ENCODE measurements around the gene TRIM65. TPM values are rescaled to one million over a fixed set of nuclear protein-coding genes. Genes with fewer than 3 reads are reported as not detected.
A peak's percentile ranks its signal among the peaks of the same experiment; 100 is the strongest.

TRIM65 gene
- total RNA-seq, 1 experiment from 2014 or later: 21.1 TPM

DNA sequence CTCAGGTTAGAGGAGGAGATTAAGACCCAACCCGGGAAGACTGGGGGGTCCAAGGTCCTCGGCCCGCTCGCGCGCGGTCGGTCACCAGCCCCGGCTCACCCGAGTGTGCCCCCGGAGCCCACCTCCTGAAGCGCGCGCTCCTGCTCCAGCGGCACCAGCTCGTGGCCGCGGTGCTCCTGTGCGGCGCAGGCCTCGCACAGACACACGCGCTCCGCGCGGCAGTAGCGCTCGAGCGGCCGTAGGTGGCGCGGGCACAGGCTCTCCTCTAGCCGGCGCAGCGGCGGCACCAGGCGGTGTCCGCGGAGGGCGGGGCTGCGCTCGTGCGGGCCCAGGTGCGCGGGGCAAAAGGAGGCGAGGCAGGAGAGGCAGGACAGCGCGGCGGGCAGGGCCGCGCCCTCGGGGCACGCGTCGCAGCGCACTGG, 19.0 kb downstream of the TRIM65 start:
- intact Hi-C loops (cut with micrococcal nuclease; ENCODE audit: unreplicated experiment): loop anchor here (1.0 to 2.0 kb wide), 2 partner anchors 32 to 193 kb away; no protein-coding TSS in a partner anchor
- peak; percentile 66 to 74 for DNase-seq
- no TSS peak for BruUV-seq (replicated peaks)
- peak overlapping the region; percentile 91 for H2AFZ ChIP-seq
- H3K79me2 ChIP-seq (ENCODE audit: low read depth): 0 out of 2 replicates have a peak, but pooled peaks cover 3% of the 10 kb centered on the region
- no peaks in the 10 kb centered on the region for H3K27me3 ChIP-seq (ENCODE audit: insufficient read depth, low read depth)
- H3K36me3 ChIP-seq (ENCODE audit: low read depth): no peaks in the 10 kb centered on the region
- H4K20me1 ChIP-seq (ENCODE audit: insufficient read depth): no peaks in the 10 kb centered on the region
- no peaks in the 10 kb centered on the region for H3K9me3 ChIP-seq (ENCODE audit: insufficient read depth, low read depth)
- H3K27ac ChIP-seq: peak overlapping the region; percentile 87
- POLR2A ChIA-PET (ENCODE audit: unreplicated experiment): interaction anchor here (0.6 to 0.7 kb wide), 6 partner anchors 12 to 193 kb away, joined by 3 to 8 read pairs (median 4); no protein-coding TSS in a partner anchor
- TF ChIP-seq EZH2 (IDR thresholded peaks at IDR 0.05; ENCODE audit: low read depth): no peak
- no peaks in the 10 kb centered on the region for H3K9me2 ChIP-seq (ENCODE audit: insufficient read depth)
- peaks cover 35% of the 10 kb centered on the region for H3K4me1 ChIP-seq (replicated peaks; ENCODE audit: insufficient read depth)
- H3K4me3 ChIP-seq: peak overlapping the region; percentile 96
- peaks cover 51% of the 10 kb centered on the region for H3F3A ChIP-seq (ENCODE audit: insufficient read depth, low read depth)
- CTCF ChIA-PET: interaction anchor here (0.6 to 1.4 kb wide), 8 partner anchors 23 to 396 kb away, joined by 3 to 7 read pairs (median 4); partner anchors contain the start of genes GALK1 and WBP2
- peak overlapping the region; percentile 85 for H3K4me2 ChIP-seq

DNA sequence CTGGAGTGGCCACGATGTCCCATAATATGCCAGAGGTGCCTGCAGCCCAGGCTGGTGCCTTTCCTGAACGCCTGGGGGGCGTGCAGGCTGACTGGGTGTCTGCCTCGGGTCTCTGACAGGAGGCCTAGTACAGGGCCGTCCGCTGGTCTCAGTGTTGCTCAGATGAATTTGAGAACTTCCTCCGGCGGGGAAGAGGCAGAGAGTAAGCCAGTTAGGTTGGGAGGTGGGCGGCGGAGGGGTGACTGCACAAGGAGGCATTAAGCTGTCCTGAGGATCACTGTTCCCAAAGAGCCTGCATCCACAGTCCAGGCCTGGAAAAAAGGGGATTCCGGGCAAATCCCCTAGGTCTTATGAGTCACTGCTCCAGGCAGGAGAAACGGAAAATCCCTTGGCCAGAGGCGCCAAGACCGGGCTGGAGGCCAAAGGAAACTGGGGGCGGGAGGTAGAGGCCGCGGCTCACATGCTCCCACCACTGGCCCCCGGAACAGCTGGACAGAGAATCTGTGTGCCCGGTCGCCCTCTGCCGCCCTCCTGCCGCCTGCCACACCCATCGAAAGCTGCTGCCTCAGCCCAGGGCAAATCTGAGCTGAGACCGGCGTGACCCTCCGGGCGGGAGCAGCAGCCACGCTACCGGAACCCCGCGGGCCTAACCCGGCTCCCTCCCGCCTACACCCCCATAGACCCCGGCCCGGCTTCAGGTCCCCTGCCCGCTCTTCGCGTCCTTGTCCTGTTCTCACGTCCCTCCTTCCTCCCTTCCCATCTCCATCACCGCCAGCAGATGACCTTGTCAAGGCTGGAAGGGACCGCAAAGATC, 19.6 kb downstream of the TRIM65 start:
- intact Hi-C loops (cut with micrococcal nuclease; ENCODE audit: unreplicated experiment): loop anchor here (1.0 to 2.0 kb wide), 4 partner anchors 22 to 192 kb away; partner anchors contain the start of genes UNK and WBP2
- DNase-seq: peak; percentile 75 to 89
- POLR2A ChIA-PET (ENCODE audit: unreplicated experiment): interaction anchor here (0.6 to 0.7 kb wide), 4 partner anchors 13 to 61 kb away, joined by 4 to 5 read pairs (median 4); no protein-coding TSS in a partner anchor
- Histone ChIP-seq H4K20me1 (ENCODE audit: insufficient read depth) (no peaks in the 10 kb centered on the region), H3K79me2 (ENCODE audit: low read depth) (0 out of 2 replicates have a peak, but pooled peaks cover 3% of the 10 kb centered on the region), H3K36me3 (ENCODE audit: low read depth) (no peaks in the 10 kb centered on the region), H3K9me2 (ENCODE audit: insufficient read depth) (no peaks in the 10 kb centered on the region), H3K4me2 (peak overlapping the region; percentile 85), H3K27me3 (ENCODE audit: insufficient read depth, low read depth) (no peaks in the 10 kb centered on the region), H3K27ac (peak overlapping the region; percentile 87), H3K4me1 (replicated peaks; ENCODE audit: insufficient read depth) (peaks cover 41% of the 10 kb centered on the region), H3K9me3 (ENCODE audit: insufficient read depth, low read depth) (no peaks in the 10 kb centered on the region), H2AFZ (peak overlapping the region; percentile 91), H3F3A (ENCODE audit: insufficient read depth, low read depth) (peaks cover 53% of the 10 kb centered on the region), H3K4me3 (peak overlapping the region; percentile 96)
- TSS peak; percentile 36 for BruUV-seq (replicated peaks)
- CTCF ChIA-PET: interaction anchor here (0.6 to 1.4 kb wide), 6 partner anchors 22 to 113 kb away, joined by 3 to 7 read pairs (median 4); partner anchors contain the start of genes GALK1 and WBP2
- TF ChIP-seq, protein P1, sequence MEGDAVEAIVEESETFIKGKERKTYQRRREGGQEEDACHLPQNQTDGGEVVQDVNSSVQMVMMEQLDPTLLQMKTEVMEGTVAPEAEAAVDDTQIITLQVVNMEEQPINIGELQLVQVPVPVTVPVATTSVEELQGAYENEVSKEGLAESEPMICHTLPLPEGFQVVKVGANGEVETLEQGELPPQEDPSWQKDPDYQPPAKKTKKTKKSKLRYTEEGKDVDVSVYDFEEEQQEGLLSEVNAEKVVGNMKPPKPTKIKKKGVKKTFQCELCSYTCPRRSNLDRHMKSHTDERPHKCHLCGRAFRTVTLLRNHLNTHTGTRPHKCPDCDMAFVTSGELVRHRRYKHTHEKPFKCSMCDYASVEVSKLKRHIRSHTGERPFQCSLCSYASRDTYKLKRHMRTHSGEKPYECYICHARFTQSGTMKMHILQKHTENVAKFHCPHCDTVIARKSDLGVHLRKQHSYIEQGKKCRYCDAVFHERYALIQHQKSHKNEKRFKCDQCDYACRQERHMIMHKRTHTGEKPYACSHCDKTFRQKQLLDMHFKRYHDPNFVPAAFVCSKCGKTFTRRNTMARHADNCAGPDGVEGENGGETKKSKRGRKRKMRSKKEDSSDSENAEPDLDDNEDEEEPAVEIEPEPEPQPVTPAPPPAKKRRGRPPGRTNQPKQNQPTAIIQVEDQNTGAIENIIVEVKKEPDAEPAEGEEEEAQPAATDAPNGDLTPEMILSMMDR (conservative IDR thresholded peaks at IDR 0.05): no peak
- TF ChIP-seq EZH2 (IDR thresholded peaks at IDR 0.05; ENCODE audit: low read depth): no peak

DNA sequence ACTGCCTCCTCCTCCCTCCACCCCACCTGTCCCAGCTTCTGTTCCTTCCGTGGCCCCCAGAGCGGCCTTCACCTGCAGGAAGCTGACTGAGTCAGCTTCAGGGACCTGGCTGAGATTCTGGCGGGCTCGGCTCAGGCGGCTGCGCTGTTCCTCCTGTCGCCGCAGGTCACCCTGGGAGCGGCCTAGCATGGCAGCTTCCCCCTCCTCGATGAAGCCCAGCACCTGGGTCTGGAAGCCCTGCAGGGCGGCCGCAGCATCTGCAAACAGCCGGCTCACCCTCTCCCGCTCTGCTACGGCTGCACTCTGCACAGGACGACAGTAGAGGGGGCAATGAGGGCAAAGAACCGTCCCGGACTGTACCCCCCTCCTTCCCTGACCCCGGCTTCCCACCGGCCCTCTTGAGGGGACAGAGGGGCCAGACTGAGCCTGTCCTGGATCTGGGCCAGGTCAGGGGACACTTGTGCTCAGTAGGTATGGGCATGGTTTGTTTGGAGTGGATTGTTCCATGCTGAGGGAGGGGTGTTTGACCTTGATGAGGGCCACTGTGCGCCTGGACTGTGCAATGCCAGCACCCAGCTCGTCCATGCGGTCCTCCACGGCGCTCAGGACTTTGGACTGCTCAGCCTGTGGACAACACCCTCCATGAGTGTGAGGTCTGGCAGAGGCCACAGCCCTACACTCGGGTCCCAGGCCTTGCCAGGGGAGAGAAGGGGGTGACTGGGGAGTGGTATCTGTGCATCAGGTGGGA, 20.4 kb downstream of the TRIM65 start:
- POLR2A ChIA-PET (ENCODE audit: unreplicated experiment): interaction anchor here (0.5 to 1.7 kb wide), 6 partner anchors 21 to 857 kb away, joined by 3 to 16 read pairs (median 8); partner anchors contain the start of gene WBP2

More for the DNA sequence above, 20.4 kb downstream of the TRIM65 start:
- H3K27me3 ChIP-seq (ENCODE audit: insufficient read depth, low read depth): no peaks in the 10 kb centered on the region
- H3K4me3 ChIP-seq: peak overlapping the region; percentile 96; the same call in 1 of the 2 replicates
- H3K4me1 ChIP-seq (replicated peaks; ENCODE audit: insufficient read depth): peaks cover 48% of the 10 kb centered on the region
- H3K9me3 ChIP-seq (ENCODE audit: insufficient read depth, low read depth): no peaks in the 10 kb centered on the region
- peak in 1 of 2 experiments; percentile 91 for DNase-seq
- H3K27ac ChIP-seq: peak overlapping the region; percentile 87
- peak overlapping the region; percentile 85 for H3K4me2 ChIP-seq
- intact Hi-C loops (cut with micrococcal nuclease; ENCODE audit: unreplicated experiment): loop anchor here (1.0 to 2.0 kb wide), 4 partner anchors 21 to 192 kb away; partner anchors contain the start of genes UNK and WBP2
- TSS peak; percentile 7 for BruUV-seq (replicated peaks)
- 0 out of 2 replicates have a peak, but pooled peaks cover 3% of the 10 kb centered on the region for H3K79me2 ChIP-seq (ENCODE audit: low read depth)
- H4K20me1 ChIP-seq (ENCODE audit: insufficient read depth): no peaks in the 10 kb centered on the region
- peak overlapping the region; percentile 91; the same call in 1 of the 2 replicates for H2AFZ ChIP-seq
- peaks cover 60% of the 10 kb centered on the region for H3F3A ChIP-seq (ENCODE audit: insufficient read depth, low read depth)
- H3K36me3 ChIP-seq (ENCODE audit: low read depth): no peaks in the 10 kb centered on the region
- H3K9me2 ChIP-seq (ENCODE audit: insufficient read depth): no peaks in the 10 kb centered on the region
- TF ChIP-seq EZH2 (IDR thresholded peaks at IDR 0.05; ENCODE audit: low read depth): no peak
- TF ChIP-seq, protein P1 (conservative IDR thresholded peaks at IDR 0.05): no peak
- CTCF ChIA-PET: interaction anchor here (0.6 to 1.1 kb wide), 10 partner anchors 21 to 275 kb away, joined by 3 to 7 read pairs (median 4); partner anchors contain the start of genes UNC13D and WBP2

All from PC-9 (cell line).